Measurements from ENCODE around the gene SCYGR5. TPM values are rescaled to one million over a fixed set of nuclear protein-coding genes. Genes with fewer than 3 reads are reported as not detected.

The SCYGR5 gene, protein sequence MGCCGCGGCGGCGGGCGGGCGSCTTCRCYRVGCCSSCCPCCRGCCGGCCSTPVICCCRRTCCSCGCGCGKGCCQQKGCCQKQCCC
- not detected in 5 replicates for total RNA-seq (2022; extraction: Qiagen RNA extraction)

GRCh38 chr2:227666631-227667170, at the start of gene SCYGR5:
TSS of gene SCYGR5 (plus strand) at chr2:227666804. CDS start at chr2:227666804, 0 bp downstream.

DNA sequence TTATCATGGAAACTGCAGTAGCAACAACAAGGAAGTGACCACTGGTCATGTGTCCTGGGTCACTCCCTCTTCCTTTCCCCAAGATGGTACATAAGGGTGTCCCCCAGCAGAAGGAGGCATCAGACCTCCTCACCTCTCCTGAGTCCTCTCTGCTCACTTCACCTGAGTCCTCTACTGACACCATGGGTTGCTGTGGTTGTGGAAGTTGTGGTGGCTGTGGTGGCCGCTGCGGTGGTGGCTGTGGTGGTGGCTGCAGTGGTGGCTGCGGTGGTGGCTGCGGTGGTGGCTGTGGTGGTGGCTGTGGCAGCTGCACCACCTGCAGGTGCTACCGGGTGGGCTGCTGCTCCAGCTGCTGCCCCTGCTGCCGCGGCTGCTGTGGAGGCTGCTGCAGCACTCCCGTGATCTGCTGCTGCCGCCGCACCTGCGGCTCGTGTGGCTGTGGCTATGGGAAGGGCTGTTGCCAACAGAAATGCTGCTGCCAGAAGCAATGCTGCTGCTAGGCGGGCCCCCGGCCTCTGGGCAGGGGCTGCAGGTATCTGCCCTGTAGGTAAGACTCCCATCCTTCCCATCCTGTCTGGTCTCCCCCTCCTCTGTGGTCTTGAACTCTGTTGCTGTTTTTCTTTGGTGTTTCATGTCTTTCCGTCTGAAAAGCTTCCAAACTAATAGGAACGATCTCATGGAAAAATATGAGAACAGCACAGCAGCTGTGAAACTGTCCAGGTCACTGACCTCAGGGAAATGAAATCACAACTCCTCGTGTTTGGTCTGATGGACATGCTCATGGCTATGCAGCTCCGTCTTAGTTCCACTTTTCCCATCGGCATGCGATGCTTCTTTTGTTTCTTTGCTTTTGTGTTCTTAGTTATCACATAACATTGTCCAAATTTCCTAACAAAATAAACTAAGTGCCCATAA, 49.0 kb upstream of the SCYGR5 start, which contains the start of gene SCYGR4:
SCYGR4 (plus strand) TSS at position 183 of the 915 bp plus-strand sequence; CDS start at position 183, 0 bp downstream.

Other genes starting within 250 kb of the SCYGR5 start
- 105 to 134 TPM (median 115 TPM) in 5 replicates for gene AGFG1, start 194.6 kb upstream of the SCYGR5 start, total RNA-seq (2022; extraction: Qiagen RNA extraction)
- not detected in 5 replicates for gene SCYGR2, start 67.9 kb upstream of the SCYGR5 start, total RNA-seq (2022; extraction: Qiagen RNA extraction)
- gene SCYGR3, start 52.0 kb upstream of the SCYGR5 start, total RNA-seq (2022; extraction: Qiagen RNA extraction) = not detected in 5 replicates
- gene SCYGR4, start 49.3 kb upstream of the SCYGR5 start, total RNA-seq (2022; extraction: Qiagen RNA extraction) = not detected in 5 replicates
- 2.6 to 3.7 TPM (median 2.9 TPM) in 5 replicates for gene SLC19A3, start 51.2 kb downstream of the SCYGR5 start, total RNA-seq (2022; extraction: Qiagen RNA extraction)
- gene SCYGR6, start 58.0 kb downstream of the SCYGR5 start, total RNA-seq (2022; extraction: Qiagen RNA extraction) = not detected in 5 replicates
- gene SCYGR7, start 61.5 kb downstream of the SCYGR5 start, total RNA-seq (2022; extraction: Qiagen RNA extraction) = not detected in 5 replicates
- not detected in 5 replicates for gene SCYGR8, start 79.1 kb downstream of the SCYGR5 start, total RNA-seq (2022; extraction: Qiagen RNA extraction)
- 4.2 to 9.2 TPM (median 6.9 TPM) in 5 replicates for gene CCL20, start 147.0 kb downstream of the SCYGR5 start, total RNA-seq (2022; extraction: Qiagen RNA extraction)
- 2.3 to 3.2 TPM (median 2.6 TPM) in 5 replicates for gene DAW1, start 204.8 kb downstream of the SCYGR5 start, total RNA-seq (2022; extraction: Qiagen RNA extraction)

Data from A549 treated with Mapracorat at 1 μM for 4 hours (cell line).